H1 (cell line): ENCODE results near the gene MEIS2. TPM values are rescaled to one million over a fixed set of nuclear protein-coding genes. Genes with fewer than 3 reads are reported as not detected.

Experiments
- ATF2 ChIP-seq: IDR thresholded peaks from 2 replicates; pipeline ENCODE4 v1.6.1; 2012; ENCODE audit warnings: low read length, inconsistent platforms
- polyA plus RNA-seq, 7 experiments: library from polyadenylated mRNA; depleted of rRNA in 3 of 7; stranded (reverse) in 5 of 7; unstranded in 2 of 7; fragments of >200 nt in 5 of 7; fragments of 200-250 nt in 2 of 7; gene quantifications; 1 replicate in 5 of 7; 2 replicates in 1 of 7; 4 replicates in 1 of 7; pipeline versions ENCODE4 v1.2.1 to v1.2.3, GENCODE V29; 2011 to 2013; ENCODE audit warnings: missing spikeins in 2 of 7, mixed read lengths in 2 of 7
- total RNA-seq: library from RNA; stranded (reverse); fragmentation: NEBNext Ultra II Directional; extraction: Animal tissue kit (Norgen Biotek cat#: 25700); gene quantifications from 2 replicates; pipeline ENCODE4 v1.2.1, GENCODE V29; 2021

MEIS2 gene
- total and polyA plus RNA-seq, 2 of the 8 experiments (the other 6 are each of a cell fraction or from before 2014, with no cell fraction given): 0.22 to 1.2 TPM

- no peak for TF ChIP-seq ATF2
- TF ChIP-seq, all 59 proteins: peak for 0
Measured at GRCh38 chr15:36996538-36997181, 103.7 kb downstream of the MEIS2 start (continued).
